ENCODE results near the gene COMMD3.
"Not testable (repeated sequence)": the region's sequence is repeated elsewhere in the genome, so short reads cannot be mapped to it uniquely, and the experiment has no call there.

COMMD3 gene

DNA sequence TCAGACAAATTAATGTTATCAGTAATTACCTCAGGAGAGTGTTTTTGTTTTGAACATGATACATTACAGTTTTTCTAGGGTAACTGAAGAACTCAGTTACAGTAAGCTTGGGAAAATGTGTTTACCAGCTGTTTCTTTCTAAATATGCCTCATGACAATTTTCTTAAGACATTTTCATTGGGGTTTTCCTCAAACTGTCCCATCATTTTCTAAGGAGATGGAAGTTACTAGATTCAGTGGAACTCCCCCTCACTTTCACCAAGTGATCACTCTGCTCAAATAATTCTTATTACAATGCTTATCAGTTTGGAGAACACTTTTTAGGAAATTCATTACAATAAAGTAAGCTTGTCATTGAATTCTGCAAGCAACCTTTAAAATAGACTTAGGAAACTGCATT, 22.7 kb downstream of the COMMD3 start:
- no peak for DNase-seq (ENCODE audit: low spot score)

GRCh38 chr10:22339761-22340328, 23.7 kb downstream of the COMMD3 start:
- no peak for DNase-seq (ENCODE audit: low spot score)

DNA sequence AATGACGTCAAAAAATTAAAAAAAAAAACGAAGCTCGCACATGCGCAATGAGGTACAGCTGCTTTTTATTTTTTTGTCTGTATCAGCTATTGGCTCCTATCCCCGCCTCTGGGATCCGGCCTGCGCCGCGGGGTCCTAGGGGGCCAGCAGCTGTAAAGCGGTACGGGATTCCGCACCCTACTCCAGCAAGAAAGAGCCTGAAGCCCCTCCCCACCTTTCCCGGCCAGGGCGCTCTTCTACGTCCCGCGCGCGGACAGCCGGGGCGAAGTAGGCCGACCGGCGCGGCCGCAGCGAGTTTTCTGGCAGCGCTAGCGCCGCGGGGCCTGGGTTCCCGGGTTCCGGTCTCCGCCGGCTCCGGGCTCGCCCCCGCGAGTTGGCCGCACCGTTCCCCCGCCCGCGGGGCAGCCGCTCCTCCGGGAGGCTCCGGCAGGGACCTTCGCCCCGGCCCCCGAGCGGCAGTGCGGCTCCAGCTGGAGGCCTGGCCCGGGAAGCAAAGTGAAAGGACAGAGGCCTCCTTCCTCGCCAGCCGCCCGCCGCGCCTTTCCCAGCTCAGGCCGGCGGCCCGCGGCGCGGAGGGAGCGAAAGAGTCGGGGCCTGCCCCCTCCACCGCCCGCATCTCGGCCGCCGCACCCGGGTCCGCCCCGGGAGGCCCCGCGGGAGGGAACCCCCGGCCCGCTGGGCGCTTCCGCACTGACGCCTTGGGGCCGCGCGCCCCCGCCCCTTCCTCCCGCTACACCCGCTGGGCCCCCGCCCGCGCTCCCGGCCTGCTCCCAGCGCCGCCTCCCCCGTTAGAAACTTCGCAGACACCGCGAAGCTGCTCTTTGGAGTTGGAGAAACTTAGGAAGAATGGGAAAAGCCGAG, 24.4 kb downstream of the COMMD3 start:
- DNase-seq (ENCODE audit: low spot score) = peak; percentile 43

GRCh38 chr10:22341190-22341925, 25.2 kb downstream of the COMMD3 start:
- no peak for DNase-seq (ENCODE audit: low spot score)

DNA sequence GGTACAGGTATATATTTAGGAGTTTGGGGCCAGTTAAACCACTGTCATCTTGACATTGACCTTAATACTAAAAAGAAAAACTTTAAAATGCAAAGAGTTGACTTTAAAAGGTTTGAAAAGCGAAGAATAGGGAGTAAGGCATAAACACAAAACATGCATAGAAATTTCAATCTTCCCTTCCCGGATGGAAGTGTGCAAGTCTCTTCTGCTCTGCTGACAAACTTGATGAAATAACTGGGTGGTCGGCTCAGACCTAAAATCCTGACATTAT, 25.7 kb downstream of the COMMD3 start:
- DNase-seq (ENCODE audit: low spot score) = no peak

- DNase-seq (ENCODE audit: low spot score) = no peak
Observed at GRCh38 chr10:22342421-22342820, 26.2 kb downstream of the COMMD3 start.

GRCh38 chr10:22343731-22344130, 27.5 kb downstream of the COMMD3 start:
- DNase-seq (ENCODE audit: low spot score) = no peak

GRCh38 chr10:22344249-22344648, 28.1 kb downstream of the COMMD3 start:
- DNase-seq (ENCODE audit: low spot score) = no peak

GRCh38 chr10:22344781-22345300, 28.7 kb downstream of the COMMD3 start:
- no peak for DNase-seq (ENCODE audit: low spot score)

GRCh38 chr10:22345301-22346095, 29.3 kb downstream of the COMMD3 start, which contains the start of gene SPAG6:
Gene SPAG6 (plus strand): TSS chr10:22345496. CDS start chr10:22345612, 116 bp downstream.
- peak; percentile 56 for DNase-seq (ENCODE audit: low spot score)

- DNase-seq (ENCODE audit: low spot score) = no peak
Observed at GRCh38 chr10:22346096-22346661, 30.0 kb downstream of the COMMD3 start.

GRCh38 chr10:22349755-22350154, 33.6 kb downstream of the COMMD3 start:
- no peak for DNase-seq (ENCODE audit: low spot score)

DNA sequence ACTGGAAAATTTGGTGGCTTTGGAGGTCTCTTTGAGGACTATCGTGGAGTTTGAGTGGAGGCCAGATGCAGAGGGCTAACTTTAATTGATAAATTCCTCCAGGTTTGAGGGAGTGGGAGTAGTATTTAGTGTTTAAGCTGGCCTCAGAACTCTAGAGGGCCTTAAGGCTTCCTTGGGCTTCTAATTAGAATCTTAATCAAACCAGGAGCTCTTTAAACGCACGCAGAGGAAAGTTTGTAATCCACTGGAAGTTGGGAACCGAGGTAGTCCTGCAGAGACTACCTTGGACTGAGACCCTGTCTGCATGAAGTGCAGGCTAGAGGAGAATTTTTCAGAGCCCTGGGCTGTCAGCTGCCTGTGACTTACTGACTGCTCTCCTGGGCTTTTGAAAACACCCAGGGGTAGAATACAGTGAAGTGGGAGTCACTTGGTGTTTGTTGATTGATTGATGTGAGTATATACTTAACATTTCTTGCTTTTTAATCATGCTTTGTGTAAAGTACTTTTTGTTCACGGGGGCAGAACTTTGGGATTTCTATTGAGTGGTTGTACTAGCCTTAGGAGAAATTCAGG, 35.0 kb downstream of the COMMD3 start:
- DNase-seq (ENCODE audit: low spot score) = no peak

DNA sequence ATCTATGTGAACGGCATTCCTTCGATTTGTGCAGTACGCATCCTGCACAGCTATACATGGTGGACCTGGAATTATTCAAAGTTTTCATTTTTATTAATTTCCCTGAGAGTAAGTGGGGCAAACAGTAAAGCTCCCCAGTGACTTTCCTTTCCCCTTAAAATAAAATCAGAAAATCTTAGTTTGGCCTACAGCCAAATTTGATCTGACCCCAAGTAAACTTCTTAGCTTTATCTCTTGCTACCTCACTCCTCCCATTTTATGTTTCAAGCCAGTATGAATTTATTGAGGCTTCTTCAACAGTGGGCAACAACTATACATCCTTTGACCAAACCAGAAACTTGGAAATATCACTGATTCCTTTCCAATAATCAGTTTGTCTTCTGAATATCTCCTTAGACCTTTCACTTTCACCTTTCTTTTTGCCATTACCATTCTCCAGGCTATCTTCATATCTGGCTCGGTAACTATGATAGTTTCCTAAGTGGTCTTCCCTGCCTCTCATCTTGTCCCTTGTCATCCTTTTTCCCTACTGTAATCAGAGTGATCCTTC, 40.2 kb downstream of the COMMD3 start:
- no peak for DNase-seq (ENCODE audit: low spot score)

GRCh38 chr10:22357770-22358169, 41.6 kb downstream of the COMMD3 start:
- DNase-seq (ENCODE audit: low spot score) = not testable (repeated sequence)

- no peak for DNase-seq (ENCODE audit: low spot score)
Observed at GRCh38 chr10:22363305-22363704, 47.1 kb downstream of the COMMD3 start.

DNA sequence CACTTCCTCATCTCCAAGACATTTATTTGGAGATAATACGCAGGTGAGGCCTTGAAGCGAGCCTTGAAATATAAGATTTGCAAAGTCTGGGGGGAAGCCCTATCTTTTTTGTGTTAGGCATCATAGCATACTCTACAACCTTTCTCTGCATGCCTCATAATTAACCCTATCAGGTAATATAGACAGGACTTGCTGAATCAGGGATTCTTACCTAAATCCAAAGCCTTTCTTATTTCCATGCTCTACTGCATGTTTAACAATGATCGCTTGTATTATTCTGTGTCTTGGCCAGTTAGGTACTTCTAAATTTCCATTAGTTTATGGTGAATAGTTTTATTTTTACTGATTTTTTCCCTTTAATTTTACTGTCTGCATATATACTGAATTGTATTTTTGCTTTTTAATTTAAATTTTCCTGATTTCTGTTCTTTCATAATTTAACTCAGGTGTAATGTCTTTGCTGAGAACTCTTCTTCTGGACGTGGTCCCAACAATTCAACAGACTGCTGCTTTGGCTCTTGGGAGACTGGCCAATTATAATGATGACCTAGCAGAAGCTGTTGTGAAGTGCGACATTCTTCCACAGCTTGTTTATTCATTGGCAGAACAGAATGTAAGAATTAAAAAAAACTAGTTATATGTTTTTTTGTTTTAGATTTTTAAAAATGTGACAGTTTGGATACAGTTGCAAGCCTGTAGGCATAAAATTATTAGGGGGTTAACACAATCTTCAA, 48.4 kb downstream of the COMMD3 start:
- no peak for DNase-seq (ENCODE audit: low spot score)

DNA sequence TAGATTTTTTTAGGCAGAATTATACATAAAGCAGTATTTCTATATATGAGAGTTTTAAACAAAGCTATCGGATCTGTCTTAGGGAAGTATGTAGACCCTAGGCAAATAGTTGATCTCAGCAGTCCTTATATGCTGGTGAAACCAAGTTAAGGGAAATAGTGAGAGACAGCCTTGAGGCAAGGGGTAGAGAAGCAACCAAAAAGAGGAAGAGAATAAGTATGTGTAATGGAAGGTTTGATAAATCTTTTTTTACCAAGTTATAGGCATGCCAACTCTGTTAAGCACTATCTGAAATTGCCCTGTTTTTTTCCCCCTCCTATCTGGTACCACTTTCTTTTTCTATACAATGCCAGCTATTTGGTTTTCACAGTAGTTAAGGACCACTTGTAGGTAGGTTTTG, 49.0 kb downstream of the COMMD3 start:
- peak; percentile 40 for DNase-seq (ENCODE audit: low spot score)

DNA sequence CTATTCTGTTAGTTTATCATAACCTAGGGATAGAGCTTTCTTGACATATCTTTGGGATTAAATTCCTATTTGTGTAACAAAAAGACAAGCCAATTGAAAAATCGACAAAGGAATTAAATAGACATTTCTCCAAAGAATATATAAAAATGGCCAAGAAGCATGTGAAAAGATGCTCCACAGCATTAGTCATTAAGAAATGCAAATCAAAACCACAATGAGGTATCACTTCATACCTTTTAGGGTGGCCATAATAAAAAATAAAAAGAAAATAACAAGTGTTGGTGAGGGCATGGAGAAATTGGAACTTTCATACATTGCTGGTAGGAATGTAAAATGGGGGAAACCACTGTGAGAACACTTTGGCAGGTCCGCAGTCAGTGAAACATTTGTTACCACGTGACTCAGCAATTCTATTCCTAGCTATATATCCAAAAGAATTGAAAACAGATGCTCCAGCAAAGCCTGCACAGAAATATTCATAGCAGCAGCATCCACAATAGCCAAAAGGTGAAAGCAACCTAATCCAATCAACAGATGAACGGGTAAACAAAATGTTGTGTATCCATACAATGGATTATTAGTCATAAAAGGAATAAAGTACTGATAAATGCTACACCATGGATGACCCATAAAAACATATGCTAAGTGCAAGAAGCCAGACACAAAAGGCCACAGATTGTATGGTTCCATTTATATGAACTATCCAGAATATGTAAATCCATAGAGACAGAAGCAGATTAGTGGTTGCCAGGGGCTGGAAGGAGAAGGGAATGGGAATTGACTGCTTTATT, 49.7 kb downstream of the COMMD3 start:
- DNase-seq (ENCODE audit: low spot score) = no peak

- no peak for DNase-seq (ENCODE audit: low spot score)
Observed at GRCh38 chr10:22366435-22366703, 50.2 kb downstream of the COMMD3 start.
